DND-41 (cell line): ENCODE measurements around the gene IL3.

Experiments
- ATAC-seq: fragments of 200-7000 bp; cut with Tn5 transposase; 3 replicates; pipeline ENCODE4 v1.9.1; 2021; ENCODE audit warnings: low read depth; ENCODE audit not compliant: insufficient read depth
- DNase-seq: peaks from one replicate; pipeline ENCODE4 v3.0.0-alpha.2; 2020
- H2AFZ ChIP-seq: 2 replicates; pipeline ENCODE4 v1.6.0; 2012; ENCODE audit warnings: low read depth, low read length
- H3K27ac ChIP-seq: 2 replicates; pipeline ENCODE4 v1.5.1; 2012; ENCODE audit warnings: low read length, inconsistent platforms
- H3K27me3 ChIP-seq: fragments of 200-600 bp; sonication (generic); 2 replicates; pipeline ENCODE4 v1.6.0; 2012; ENCODE audit warnings: low read length, mild to moderate bottlenecking, inconsistent platforms; ENCODE audit not compliant: insufficient read depth, poor library complexity
- H3K36me3 ChIP-seq: 2 replicates; pipeline ENCODE4 v1.5.1; 2012; ENCODE audit warnings: low read length, inconsistent platforms; ENCODE audit not compliant: insufficient read depth
- H3K4me1 ChIP-seq: 2 replicates; pipeline ENCODE4 v1.5.1; 2012; ENCODE audit warnings: mild to moderate bottlenecking, low read length; ENCODE audit not compliant: insufficient read depth
- H3K4me2 ChIP-seq: 2 replicates; pipeline ENCODE4 v1.6.0; 2012; ENCODE audit warnings: mild to moderate bottlenecking, moderate library complexity, low read length, inconsistent platforms; ENCODE audit not compliant: insufficient read depth
- H3K4me3 ChIP-seq, 2 experiments: fragments of 200-600 bp in 1 of 2; shearing (Covaris generic) in 1 of 2; 2 replicates each; pipeline ENCODE4 v1.5.1; 2012 to 2016; ENCODE audit warnings: inconsistent platforms in 2 of 2, low read length in 2 of 2, mild to moderate bottlenecking in 2 of 2, low read depth in 1 of 2, moderate library complexity in 1 of 2
- H3K79me2 ChIP-seq: 2 replicates; pipeline ENCODE4 v1.6.0; 2012; ENCODE audit warnings: low read length, inconsistent platforms; ENCODE audit not compliant: insufficient read depth
- H3K9ac ChIP-seq: 2 replicates; pipeline ENCODE4 v1.6.0; 2012; ENCODE audit warnings: low read depth, mild to moderate bottlenecking, inconsistent platforms, low read length, moderate library complexity
- H3K9me3 ChIP-seq: 2 replicates; pipeline ENCODE4 v1.5.1; 2012; ENCODE audit warnings: low read length, moderate library complexity, mild to moderate bottlenecking, inconsistent platforms; ENCODE audit not compliant: insufficient read depth, severe bottlenecking
- H4K20me1 ChIP-seq: 2 replicates; pipeline ENCODE4 v1.6.0; 2012; ENCODE audit warnings: low read length; ENCODE audit not compliant: insufficient read depth
- CTCF ChIP-seq: IDR thresholded peaks from 2 replicates; pipeline ENCODE4 v1.5.1; 2012; ENCODE audit warnings: borderline replicate concordance, low read length, moderate library complexity, mild to moderate bottlenecking; ENCODE audit not compliant: poor library complexity, severe bottlenecking; ENCODE audit errors: extremely low read depth
- EZH2 ChIP-seq: IDR thresholded peaks from 3 replicates; pipeline ENCODE4 v1.6.1; 2012; ENCODE audit warnings: borderline replicate concordance, low read depth, mild to moderate bottlenecking, moderate library complexity, low read length, inconsistent platforms; ENCODE audit not compliant: severe bottlenecking

The IL3 gene

GRCh38 chr5:132067941-132068808, 7.7 kb downstream of the IL3 start:
- no peaks in the 10 kb centered on the region for H3K36me3 ChIP-seq
- ATAC-seq: no peak
- no peaks in the 10 kb centered on the region for H3K79me2 ChIP-seq
- peaks cover 14% of the 10 kb centered on the region for H4K20me1 ChIP-seq
- no peak for DNase-seq
- H3K4me3 ChIP-seq: no peak overlapping the region
- TF ChIP-seq CTCF: no peak
- no peak for TF ChIP-seq EZH2
- no peak overlapping the region for H2AFZ ChIP-seq
- no peak overlapping the region for H3K9ac ChIP-seq
- H3K27me3 ChIP-seq: peaks cover 12% of the 10 kb centered on the region
- no peak overlapping the region for H3K27ac ChIP-seq
- H3K4me2 ChIP-seq: no peak overlapping the region
- H3K4me1 ChIP-seq: no peaks in the 10 kb centered on the region
- no peaks in the 10 kb centered on the region for H3K9me3 ChIP-seq

DNA sequence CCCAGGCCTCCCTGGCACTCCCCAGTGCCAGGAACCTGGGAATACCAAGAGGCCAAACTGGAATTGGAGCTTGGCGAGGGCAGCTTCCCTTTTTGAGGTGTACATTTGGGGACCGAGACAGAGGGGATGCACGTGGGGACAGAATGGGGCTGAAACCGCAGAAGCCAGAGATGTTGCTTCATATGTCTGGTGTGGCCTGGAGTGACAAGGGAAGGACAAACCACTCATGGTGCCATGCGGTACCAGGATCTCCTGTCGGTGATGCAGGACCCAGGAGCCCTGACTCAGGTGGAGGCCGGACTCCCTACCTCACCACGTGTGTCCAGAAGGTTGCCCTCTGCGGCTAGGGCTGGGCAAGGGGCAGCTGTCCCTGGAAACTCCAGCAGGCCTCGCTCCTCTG, 9.1 kb downstream of the IL3 start:
- H3K27ac ChIP-seq: no peak overlapping the region
- H3K79me2 ChIP-seq: no peaks in the 10 kb centered on the region
- H2AFZ ChIP-seq: no peak overlapping the region
- H3K9ac ChIP-seq: no peak overlapping the region
- H3K4me2 ChIP-seq: no peak overlapping the region
- peaks cover 16% of the 10 kb centered on the region for H3K27me3 ChIP-seq
- no peaks in the 10 kb centered on the region for H3K9me3 ChIP-seq
- TF ChIP-seq CTCF: no peak
- no peak for TF ChIP-seq EZH2
- ATAC-seq: no peak
- no peak for DNase-seq
- no peaks in the 10 kb centered on the region for H3K4me1 ChIP-seq
- no peak overlapping the region for H3K4me3 ChIP-seq
- H4K20me1 ChIP-seq: peaks cover 6% of the 10 kb centered on the region
- H3K36me3 ChIP-seq: no peaks in the 10 kb centered on the region

GRCh38 chr5:132069994-132070393, 9.5 kb downstream of the IL3 start:
- Histone ChIP-seq H3K36me3 (no peaks in the 10 kb centered on the region), H4K20me1 (peaks cover 6% of the 10 kb centered on the region), H3K27me3 (peaks cover 16% of the 10 kb centered on the region), H3K27ac (no peak overlapping the region), H2AFZ (no peak overlapping the region), H3K9me3 (no peaks in the 10 kb centered on the region), H3K4me1 (no peaks in the 10 kb centered on the region), H3K79me2 (no peaks in the 10 kb centered on the region), H3K4me2 (no peak overlapping the region), H3K9ac (no peak overlapping the region), H3K4me3 (no peak overlapping the region)
- DNase-seq (no peak), ATAC-seq (no peak)
- TF ChIP-seq EZH2 (no peak), CTCF (no peak)
